Left lung (tissue), 10 donors: ENCODE measurements around the gene CEP170B. TPM values are rescaled to one million over a fixed set of nuclear protein-coding genes. Genes with fewer than 3 reads are reported as not detected.

Source experiments
- ATAC-seq: fragments of 200-7000 bp; cut with Tn5 transposase; one replicate; pipeline ENCODE4 v1.9.1; 2020; ENCODE audit warnings: moderate library complexity
- DNase-seq, 4 donors: peaks; one replicate each; pipeline ENCODE4 v3.0.0-alpha.2; 2013 to 2020
- H3K27ac ChIP-seq, 2 donors: fragments of 200-600 bp; sonication (generic) in 1 of 2; one replicate each; pipeline versions ENCODE4 v1.5.0 to v1.8.0; 2020 to 2021
- H3K27me3 ChIP-seq, 2 donors: fragments of 200-600 bp; sonication (generic) in 1 of 2; one replicate each; pipeline versions ENCODE4 v1.5.0 to v1.8.0; 2020 to 2021
- H3K36me3 ChIP-seq, 2 donors: fragments of 200-600 bp; sonication (generic) in 1 of 2; one replicate each; pipeline versions ENCODE4 v1.5.0 to v1.8.0; 2020 to 2021
- H3K4me1 ChIP-seq, 2 donors: fragments of 200-600 bp; one replicate each; pipeline ENCODE4 v1.8.0; 2021
- H3K4me3 ChIP-seq, 2 donors: fragments of 200-600 bp; sonication (generic) in 1 of 2; one replicate each; pipeline versions ENCODE4 v1.5.0 to v1.8.0; 2020 to 2021; ENCODE audit warnings: mild to moderate bottlenecking in 1 of 2
- H3K9me3 ChIP-seq, 2 donors: fragments of 200-600 bp; sonication (generic) in 1 of 2; one replicate each; pipeline versions ENCODE4 v1.5.0 to v1.8.0; 2020 to 2021
- intact Hi-C, 2 donors: fragments of 100-400 bp; cut with DNase I; formaldehyde crosslinking; loops; one replicate each; pipeline versions ENCODE4 v1.11.2 to v1.14.2; 2022
- polyA plus RNA-seq, 6 donors: library from polyadenylated mRNA; unstranded; fragments of 120-200 nt; gene quantifications; one replicate each; pipeline ENCODE4 v1.2.1, GENCODE V29; 2013; ENCODE audit not compliant: insufficient read length in 6 of 6
- total RNA-seq, 2 donors: library from RNA; stranded (reverse); fragmentation: NEBNext Ultra II Directional; extraction: Animal tissue kit (Norgen Biotek cat#: 25700); gene quantifications; one replicate each; pipeline ENCODE4 v1.2.1, GENCODE V29; 2021
- TF ChIP-seq, protein P1 (sequence below), 2 donors: fragments of 200-600 bp; sonication (generic) in 1 of 2; IDR thresholded peaks; one replicate each; pipeline versions ENCODE4 v1.5.0 to v1.8.0; 2021; ENCODE audit warnings: antibody characterized with exemption in 2 of 2
- donor health status: DM: no; HTN: yes; CAD: no.
- donor health status: DM: no; HTN: no; CAD: no.

The CEP170B gene
- total and polyA plus RNA-seq, 8 donors, result 10.0 to 42.3 (median 14.2) TPM

DNA sequence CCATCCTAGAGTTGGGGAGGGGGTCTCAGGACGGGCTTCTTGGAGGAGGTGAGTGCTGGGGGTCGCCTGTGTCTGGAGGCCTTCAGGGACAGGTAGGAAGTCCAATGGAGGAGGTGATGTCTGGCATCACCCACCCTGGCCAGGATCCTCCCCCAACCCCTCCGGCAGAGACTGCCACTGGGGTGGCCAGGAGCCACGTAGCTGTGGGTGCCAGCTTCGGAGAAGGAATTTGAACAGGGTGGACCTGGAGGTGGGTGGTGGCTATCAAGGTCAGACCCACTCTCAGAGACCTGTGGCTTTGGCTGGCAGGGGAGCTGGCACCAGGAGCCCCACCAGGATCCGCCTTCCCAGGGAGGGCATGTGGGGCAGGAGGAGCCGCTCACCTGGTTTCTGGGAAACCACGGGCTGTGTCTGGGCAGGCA is 9.1 kb downstream of the CEP170B start:
- no peaks in the 10 kb centered on the region for H3K27me3 ChIP-seq
- H3K4me3 ChIP-seq, result no peak overlapping the region
- intact Hi-C loops, result no loop called here
- H3K9me3 ChIP-seq, result no peaks in the 10 kb centered on the region
- ATAC-seq, result no peak
- TF ChIP-seq, protein P1, sequence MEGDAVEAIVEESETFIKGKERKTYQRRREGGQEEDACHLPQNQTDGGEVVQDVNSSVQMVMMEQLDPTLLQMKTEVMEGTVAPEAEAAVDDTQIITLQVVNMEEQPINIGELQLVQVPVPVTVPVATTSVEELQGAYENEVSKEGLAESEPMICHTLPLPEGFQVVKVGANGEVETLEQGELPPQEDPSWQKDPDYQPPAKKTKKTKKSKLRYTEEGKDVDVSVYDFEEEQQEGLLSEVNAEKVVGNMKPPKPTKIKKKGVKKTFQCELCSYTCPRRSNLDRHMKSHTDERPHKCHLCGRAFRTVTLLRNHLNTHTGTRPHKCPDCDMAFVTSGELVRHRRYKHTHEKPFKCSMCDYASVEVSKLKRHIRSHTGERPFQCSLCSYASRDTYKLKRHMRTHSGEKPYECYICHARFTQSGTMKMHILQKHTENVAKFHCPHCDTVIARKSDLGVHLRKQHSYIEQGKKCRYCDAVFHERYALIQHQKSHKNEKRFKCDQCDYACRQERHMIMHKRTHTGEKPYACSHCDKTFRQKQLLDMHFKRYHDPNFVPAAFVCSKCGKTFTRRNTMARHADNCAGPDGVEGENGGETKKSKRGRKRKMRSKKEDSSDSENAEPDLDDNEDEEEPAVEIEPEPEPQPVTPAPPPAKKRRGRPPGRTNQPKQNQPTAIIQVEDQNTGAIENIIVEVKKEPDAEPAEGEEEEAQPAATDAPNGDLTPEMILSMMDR (IDR thresholded peaks at IDR 0.05), result no peak
- H3K36me3 ChIP-seq, result peaks cover 0 to 22% of the 10 kb centered on the region in 2 donors
- H3K27ac ChIP-seq, result no peak overlapping the region
- peaks cover 0 to 7% of the 10 kb centered on the region in 2 donors for H3K4me1 ChIP-seq
- peak in 1 of 4 donors; percentile 45 for DNase-seq

DNA sequence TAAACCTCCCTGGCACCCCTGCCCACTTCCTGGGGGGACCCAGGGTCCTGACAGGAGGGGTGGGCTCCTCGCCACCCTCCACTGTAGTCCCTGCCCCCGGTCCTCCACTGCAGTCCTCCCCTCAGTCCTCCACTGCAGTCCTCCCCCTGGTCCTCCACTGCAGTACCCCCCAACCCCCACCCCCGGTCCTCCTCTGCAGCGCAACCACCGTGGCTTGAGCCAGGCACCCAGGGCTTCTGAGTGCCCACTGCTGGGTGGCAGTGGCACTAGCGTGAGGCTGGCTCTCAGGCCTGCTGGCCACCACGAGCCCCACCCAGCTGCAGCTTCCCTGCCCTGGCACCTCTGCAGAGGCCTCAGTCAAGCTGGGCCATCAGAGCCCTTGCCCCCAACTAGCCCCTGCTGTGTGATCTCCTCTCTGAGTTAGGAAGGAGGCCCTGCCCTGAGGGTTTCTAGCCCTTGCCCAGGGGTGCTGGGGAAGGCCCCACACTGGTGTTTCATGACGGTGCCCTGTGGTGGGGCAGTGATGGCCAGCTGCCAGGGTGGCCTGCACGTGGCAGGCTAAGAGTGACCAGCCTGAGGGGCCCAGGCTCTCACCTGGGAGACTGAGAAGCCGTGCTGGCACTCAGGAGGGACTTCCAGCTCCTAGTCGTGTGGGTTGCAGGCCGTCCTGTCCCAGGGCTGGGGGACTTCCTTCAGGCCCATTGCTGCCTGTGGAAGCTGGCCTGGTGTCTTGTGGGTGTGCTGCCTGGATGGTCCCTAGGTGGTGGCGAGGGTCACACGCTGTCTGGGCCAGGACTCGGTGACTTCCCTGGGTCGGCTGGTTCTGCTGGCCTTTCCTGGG is 9.7 kb downstream of the CEP170B start:
- intact Hi-C loops, result no loop called here
- Histone ChIP-seq H3K36me3 (peaks cover 0 to 18% of the 10 kb centered on the region in 2 donors), H3K9me3 (no peaks in the 10 kb centered on the region), H3K27me3 (no peaks in the 10 kb centered on the region), H3K27ac (no peak overlapping the region), H3K4me3 (no peak overlapping the region), H3K4me1 (peaks cover 0 to 7% of the 10 kb centered on the region in 2 donors)
- TF ChIP-seq, protein P1 (IDR thresholded peaks at IDR 0.05), result no peak
- ATAC-seq, result no peak
- DNase-seq, result peak in 1 of 4 donors; percentile 60

DNA sequence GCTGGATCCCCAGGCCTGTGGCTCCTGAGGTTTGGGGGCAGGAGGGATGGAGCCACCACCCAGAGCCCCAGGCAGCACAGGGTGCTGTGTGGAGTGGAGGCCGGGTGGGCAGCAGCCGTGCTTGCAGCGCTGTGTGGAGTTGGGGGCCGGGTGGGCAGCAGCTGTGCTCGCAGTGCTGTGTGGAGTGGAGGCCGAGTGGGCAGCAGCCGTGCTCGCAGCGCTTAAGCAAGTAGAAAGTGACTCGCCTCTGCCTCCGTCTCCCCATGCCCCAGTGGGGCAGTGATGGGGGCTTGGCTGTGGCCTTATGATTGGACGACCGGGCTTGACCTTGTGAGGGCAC is 10.3 kb downstream of the CEP170B start:
- ATAC-seq (no peak), DNase-seq (peak in 1 of 4 donors; percentile 60)
- peaks cover 0 to 24% of the 10 kb centered on the region in 2 donors for H3K36me3 ChIP-seq
- peaks cover 0 to 7% of the 10 kb centered on the region in 2 donors for H3K4me1 ChIP-seq
- H3K9me3 ChIP-seq, result no peaks in the 10 kb centered on the region
- no peak overlapping the region for H3K4me3 ChIP-seq
- TF ChIP-seq, protein P1 (IDR thresholded peaks at IDR 0.05), result no peak
- H3K27ac ChIP-seq, result no peak overlapping the region
- no peaks in the 10 kb centered on the region for H3K27me3 ChIP-seq
- intact Hi-C loops, result no loop called here

DNA sequence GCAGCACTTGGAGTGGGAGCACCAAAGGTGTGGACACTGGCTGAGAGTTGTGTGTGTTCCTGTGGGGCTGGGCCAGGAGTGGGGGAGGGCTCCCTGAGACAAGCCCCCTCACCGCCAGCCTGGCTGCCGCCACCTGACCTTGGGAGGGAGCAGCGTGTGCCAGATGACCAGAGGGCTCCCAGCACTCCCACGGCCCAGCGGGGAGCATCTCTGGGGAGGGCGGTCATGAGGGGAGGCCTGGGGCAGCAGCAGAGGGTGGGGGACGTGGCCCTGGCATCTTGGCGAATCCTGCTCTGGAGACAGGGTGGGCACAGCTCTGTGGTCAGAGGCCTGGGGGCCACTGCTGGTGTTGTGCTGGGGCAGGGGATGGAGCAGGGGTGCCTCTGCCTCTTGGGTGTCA is 10.7 kb downstream of the CEP170B start:
- Histone ChIP-seq H3K27ac (no peak overlapping the region), H3K36me3 (peaks cover 0 to 28% of the 10 kb centered on the region in 2 donors), H3K27me3 (no peaks in the 10 kb centered on the region), H3K4me1 (peaks cover 0 to 7% of the 10 kb centered on the region in 2 donors), H3K4me3 (no peak overlapping the region), H3K9me3 (no peaks in the 10 kb centered on the region)
- TF ChIP-seq, protein P1 (IDR thresholded peaks at IDR 0.05), result no peak
- ATAC-seq, result no peak
- intact Hi-C loops, result no loop called here
- no peak for DNase-seq

DNA sequence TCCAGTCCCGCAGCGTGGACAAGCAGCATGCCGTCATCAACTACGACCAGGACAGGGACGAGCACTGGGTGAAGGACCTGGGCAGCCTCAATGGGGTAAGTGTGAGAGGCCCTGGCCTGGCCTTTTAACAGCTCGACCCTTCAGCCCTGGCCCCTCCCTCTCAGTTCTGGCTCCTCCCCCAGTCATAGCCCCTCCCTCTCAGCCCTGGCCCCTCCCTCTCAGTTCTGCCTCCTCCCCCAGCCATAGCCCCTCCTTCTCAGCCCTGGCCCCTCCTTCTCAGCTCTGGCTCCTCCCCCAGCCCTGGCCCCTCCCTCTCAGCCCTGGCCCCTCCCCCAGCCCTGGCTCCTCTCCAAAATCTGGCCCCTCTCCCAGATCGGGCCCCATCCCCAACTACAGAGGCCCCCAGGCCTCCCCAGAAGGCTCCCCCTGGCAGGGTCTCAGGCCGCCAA is 11.2 kb downstream of the CEP170B start:
- intact Hi-C loops, result no loop called here
- H3K9me3 ChIP-seq, result no peaks in the 10 kb centered on the region
- H3K4me3 ChIP-seq, result no peak overlapping the region
- H3K36me3 ChIP-seq, result peaks cover 0 to 28% of the 10 kb centered on the region in 2 donors
- H3K27me3 ChIP-seq, result no peaks in the 10 kb centered on the region
- ATAC-seq (peak; percentile 44), DNase-seq (peak in 1 of 4 donors; percentile 58)
- no peak overlapping the region for H3K27ac ChIP-seq
- H3K4me1 ChIP-seq, result peaks cover 0 to 7% of the 10 kb centered on the region in 2 donors
- TF ChIP-seq, protein P1 (IDR thresholded peaks at IDR 0.05), result no peak
